Skeletal muscle cell (primary cell): ENCODE data around the gene ELMO1.

ENCODE experiments used
- DNase-seq: peaks from one replicate; pipeline ENCODE4 v3.0.0-alpha.2; 2010; ENCODE audit warnings: low read depth
- H3K4me3 ChIP-seq: 2 replicates; pipeline ENCODE4 v1.5.1; 2011; ENCODE audit warnings: low read depth, mild to moderate bottlenecking, control low read depth, low read length, moderate library complexity

ELMO1 gene

GRCh38 chr7:37414352-37414983 is 34.2 kb downstream of the ELMO1 start:
- H3K4me3 ChIP-seq: no peak overlapping the region
- no peak for DNase-seq

- no peak for DNase-seq
- H3K4me3 ChIP-seq: no peak overlapping the region
These were observed 37.1 kb downstream of the ELMO1 start for GRCh38 chr7:37411444-37412034.

GRCh38 chr7:37410305-37411229 is 38.1 kb downstream of the ELMO1 start:
- no peak overlapping the region for H3K4me3 ChIP-seq
- no peak for DNase-seq

- H3K4me3 ChIP-seq: no peak overlapping the region
- no peak for DNase-seq
These were observed 39.2 kb downstream of the ELMO1 start for GRCh38 chr7:37409461-37409860.

- H3K4me3 ChIP-seq: no peak overlapping the region
- DNase-seq: no peak
These were observed 40.1 kb downstream of the ELMO1 start for GRCh38 chr7:37408291-37409228.

GRCh38 chr7:37405603-37406122 is 43.0 kb downstream of the ELMO1 start:
- H3K4me3 ChIP-seq: no peak overlapping the region
- no peak for DNase-seq

GRCh38 chr7:37405128-37405527 is 43.5 kb downstream of the ELMO1 start:
- no peak overlapping the region for H3K4me3 ChIP-seq
- no peak for DNase-seq

- H3K4me3 ChIP-seq: no peak overlapping the region
- DNase-seq: no peak
These were observed 48.7 kb downstream of the ELMO1 start for GRCh38 chr7:37399876-37400421.

GRCh38 chr7:37398403-37398802 is 50.3 kb downstream of the ELMO1 start:
- no peak for DNase-seq
- H3K4me3 ChIP-seq: no peak overlapping the region

GRCh38 chr7:37395618-37396259 is 52.9 kb downstream of the ELMO1 start:
- no peak for DNase-seq
- H3K4me3 ChIP-seq: no peak overlapping the region

- no peak for DNase-seq
- H3K4me3 ChIP-seq: no peak overlapping the region
These were observed 54.5 kb downstream of the ELMO1 start for GRCh38 chr7:37394158-37394557.

- no peak overlapping the region for H3K4me3 ChIP-seq
- DNase-seq: no peak
These were observed 55.2 kb downstream of the ELMO1 start for GRCh38 chr7:37393476-37393875.

GRCh38 chr7:37392673-37393017 is 56.0 kb downstream of the ELMO1 start:
- no peak overlapping the region for H3K4me3 ChIP-seq
- DNase-seq: no peak

- DNase-seq: no peak
- no peak overlapping the region for H3K4me3 ChIP-seq
These were observed 56.6 kb downstream of the ELMO1 start for GRCh38 chr7:37391791-37392672.

GRCh38 chr7:37390114-37390513 is 58.5 kb downstream of the ELMO1 start:
- no peak overlapping the region for H3K4me3 ChIP-seq
- no peak for DNase-seq

GRCh38 chr7:37388811-37389210 is 59.9 kb downstream of the ELMO1 start:
- no peak for DNase-seq
- H3K4me3 ChIP-seq: no peak overlapping the region

GRCh38 chr7:37385787-37386186 is 62.9 kb downstream of the ELMO1 start:
- no peak overlapping the region for H3K4me3 ChIP-seq
- DNase-seq: no peak
